ENCODE results near the gene PEX10.

The PEX10 gene

GRCh38 chr1:2402420-2402819 lies 9.9 kb downstream of the PEX10 start:
- DNase-seq = no peak

GRCh38 chr1:2400950-2401649 lies 11.3 kb downstream of the PEX10 start:
- DNase-seq = no peak

GRCh38 chr1:2400576-2400909 lies 11.8 kb downstream of the PEX10 start:
- no peak for DNase-seq

- no peak for DNase-seq
These were observed 12.3 kb downstream of the PEX10 start for GRCh38 chr1:2399890-2400575.

GRCh38 chr1:2398871-2399270 lies 13.5 kb downstream of the PEX10 start:
- DNase-seq = no peak

GRCh38 chr1:2397007-2397679 lies 15.2 kb downstream of the PEX10 start:
- no peak for DNase-seq

GRCh38 chr1:2396476-2396875 lies 15.9 kb downstream of the PEX10 start:
- no peak for DNase-seq

GRCh38 chr1:2396059-2396458 lies 16.3 kb downstream of the PEX10 start:
- no peak for DNase-seq

- no peak for DNase-seq
These were observed 17.1 kb downstream of the PEX10 start for GRCh38 chr1:2395245-2395644.

- no peak for DNase-seq
These were observed 17.6 kb downstream of the PEX10 start for GRCh38 chr1:2394761-2395160.

GRCh38 chr1:2394220-2394619 lies 18.1 kb downstream of the PEX10 start:
- no peak for DNase-seq

GRCh38 chr1:2393471-2393877 lies 18.9 kb downstream of the PEX10 start:
- DNase-seq = no peak

GRCh38 chr1:2392686-2393085 lies 19.7 kb downstream of the PEX10 start:
- DNase-seq = no peak

- DNase-seq = no peak
These were observed 20.3 kb downstream of the PEX10 start for GRCh38 chr1:2391931-2392509.

- DNase-seq = peak; percentile 93
These were observed 21.1 kb downstream of the PEX10 start, which contains the start of the genes MORN1 and RER1 for GRCh38 chr1:2391041-2391930. MORN1 (minus strand) TSS chr1:2391554; CDS start chr1:2391533, 21 bp downstream. RER1 (plus strand) TSS chr1:2391841; CDS start chr1:2395791, 3,950 bp downstream.

GRCh38 chr1:2389644-2390043 lies 22.7 kb downstream of the PEX10 start:
- DNase-seq = no peak

GRCh38 chr1:2388004-2388913 lies 24.1 kb downstream of the PEX10 start:
- DNase-seq = no peak

- DNase-seq = no peak
These were observed 25.4 kb downstream of the PEX10 start for GRCh38 chr1:2386636-2387611.

GRCh38 chr1:2385606-2386280 lies 26.6 kb downstream of the PEX10 start:
- no peak for DNase-seq

All from NCI-H1694 treated with DMSO at 0.1 percent for 48 hours (cell line).